SK-N-SH treated with all-trans-retinoic acid at 6 μM for 48 hours (cell line): ENCODE data around the gene CXorf65.

Experiments
- CREB5 ChIP-seq: fragments of 250-450 bp; sonication (Bioruptor Pico); IDR thresholded peaks from 2 replicates; pipeline ENCODE4 v1.5.1; 2020; ENCODE audit warnings: low read depth, mild to moderate bottlenecking, moderate library complexity
- ESRRG ChIP-seq: fragments of 250-450 bp; sonication (Bioruptor Pico); IDR thresholded peaks from 2 replicates; pipeline ENCODE4 v1.6.1; 2021; ENCODE audit warnings: mild to moderate bottlenecking
- PATZ1 ChIP-seq: fragments of 250-450 bp; sonication (Bioruptor Pico); IDR thresholded peaks from 2 replicates; pipeline ENCODE4 v1.8.0; 2020; ENCODE audit warnings: mild to moderate bottlenecking, moderate library complexity, borderline replicate concordance
- TCF4 ChIP-seq: fragments of 250-450 bp; sonication (Bioruptor Pico); IDR thresholded peaks from 2 replicates; pipeline ENCODE4 v1.8.0; 2021; ENCODE audit warnings: mild to moderate bottlenecking, moderate library complexity, borderline replicate concordance
- ZFP3 ChIP-seq: fragments of 250-450 bp; sonication (Bioruptor Pico); IDR thresholded peaks from 2 replicates; pipeline ENCODE4 v1.5.0; 2020; ENCODE audit warnings: mild to moderate bottlenecking, moderate library complexity
- TF ChIP-seq, protein P1 (sequence below): fragments of 250-450 bp; sonication (Bioruptor Pico); IDR thresholded peaks from 2 replicates; pipeline ENCODE4 v1.5.0; 2020; ENCODE audit warnings: mild to moderate bottlenecking, moderate library complexity

DNA sequence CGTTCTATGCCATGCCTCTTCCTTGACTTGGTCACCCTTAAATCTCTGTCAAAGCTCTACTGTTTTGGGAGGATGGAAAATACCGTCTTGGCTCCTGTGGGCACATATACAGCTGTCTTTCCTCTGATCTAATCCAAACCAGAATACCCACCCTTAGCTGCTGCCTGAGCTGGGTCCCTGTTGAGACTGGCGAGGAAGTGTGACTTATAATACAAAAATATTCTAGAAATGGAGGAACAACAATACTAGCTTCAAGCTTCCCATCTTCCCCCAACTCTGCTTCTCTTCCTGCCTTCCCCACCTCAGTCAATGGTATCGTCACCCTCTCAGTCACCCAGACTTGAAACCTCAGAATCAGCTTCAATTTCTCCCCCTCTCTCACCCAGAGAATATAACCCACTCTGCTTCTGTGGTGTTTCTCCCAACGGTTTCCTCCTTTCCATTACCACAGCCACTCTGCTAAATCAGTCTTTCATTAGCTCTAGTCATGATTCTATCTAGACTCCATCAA is 5.4 kb upstream of the CXorf65 start:
- TF ChIP-seq CREB5 (CRISPR knock-in tag) (no peak), ZFP3 (CRISPR knock-in tag) (no peak), TCF4 (CRISPR knock-in tag) (no peak), PATZ1 (CRISPR knock-in tag) (no peak), ESRRG (CRISPR knock-in tag) (no peak)
- TF ChIP-seq, protein P1, sequence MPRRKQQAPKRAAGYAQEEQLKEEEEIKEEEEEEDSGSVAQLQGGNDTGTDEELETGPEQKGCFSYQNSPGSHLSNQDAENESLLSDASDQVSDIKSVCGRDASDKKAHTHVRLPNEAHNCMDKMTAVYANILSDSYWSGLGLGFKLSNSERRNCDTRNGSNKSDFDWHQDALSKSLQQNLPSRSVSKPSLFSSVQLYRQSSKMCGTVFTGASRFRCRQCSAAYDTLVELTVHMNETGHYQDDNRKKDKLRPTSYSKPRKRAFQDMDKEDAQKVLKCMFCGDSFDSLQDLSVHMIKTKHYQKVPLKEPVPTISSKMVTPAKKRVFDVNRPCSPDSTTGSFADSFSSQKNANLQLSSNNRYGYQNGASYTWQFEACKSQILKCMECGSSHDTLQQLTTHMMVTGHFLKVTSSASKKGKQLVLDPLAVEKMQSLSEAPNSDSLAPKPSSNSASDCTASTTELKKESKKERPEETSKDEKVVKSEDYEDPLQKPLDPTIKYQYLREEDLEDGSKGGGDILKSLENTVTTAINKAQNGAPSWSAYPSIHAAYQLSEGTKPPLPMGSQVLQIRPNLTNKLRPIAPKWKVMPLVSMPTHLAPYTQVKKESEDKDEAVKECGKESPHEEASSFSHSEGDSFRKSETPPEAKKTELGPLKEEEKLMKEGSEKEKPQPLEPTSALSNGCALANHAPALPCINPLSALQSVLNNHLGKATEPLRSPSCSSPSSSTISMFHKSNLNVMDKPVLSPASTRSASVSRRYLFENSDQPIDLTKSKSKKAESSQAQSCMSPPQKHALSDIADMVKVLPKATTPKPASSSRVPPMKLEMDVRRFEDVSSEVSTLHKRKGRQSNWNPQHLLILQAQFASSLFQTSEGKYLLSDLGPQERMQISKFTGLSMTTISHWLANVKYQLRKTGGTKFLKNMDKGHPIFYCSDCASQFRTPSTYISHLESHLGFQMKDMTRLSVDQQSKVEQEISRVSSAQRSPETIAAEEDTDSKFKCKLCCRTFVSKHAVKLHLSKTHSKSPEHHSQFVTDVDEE = no peak
